Measurements from ENCODE around the gene TNFRSF1A. TPM values are rescaled to one million over a fixed set of nuclear protein-coding genes. Genes with fewer than 3 reads are reported as not detected.

Gene TNFRSF1A
- total and polyA plus RNA-seq, 2 of the 13 experiments (the other 11 are each of a cell fraction or from before 2014, with no cell fraction given), result 41.5 to 61.2 TPM

- TF ChIP-seq PHF5A (CRISPR knock-in tag; IDR thresholded peaks at IDR 0.05; ENCODE audit: low read depth, unreplicated experiment) (no peak), ZNF574 (CRISPR knock-in tag; IDR thresholded peaks at IDR 0.05) (peak; percentile 43), RERE (CRISPR knock-in tag; IDR thresholded peaks at IDR 0.05; ENCODE audit: low read depth) (peak; percentile 41; the same call in 1 of the 2 replicates), JUN (CRISPR knock-in tag; IDR thresholded peaks at IDR 0.05) (0 out of 2 replicates have a peak, but pooled peaks have one; percentile 20), SMC3 (IDR thresholded peaks at IDR 0.05; ENCODE audit: low read length) (peak; percentile 52), CCDC6 (CRISPR knock-in tag; IDR thresholded peaks at IDR 0.05) (0 out of 2 replicates have a peak, but pooled peaks have one; percentile 24), TBX3 (IDR thresholded peaks at IDR 0.05; ENCODE audit: borderline replicate concordance) (peak; percentile 40; the same call in 1 of the 2 replicates), NR2F6 (IDR thresholded peaks at IDR 0.05) (0 out of 2 replicates have a peak, but pooled peaks have one; percentile 17), NR2F6 (CRISPR knock-in tag; IDR thresholded peaks at IDR 0.05) (peak; percentile 58; the same call in 1 of the 2 replicates), ZSCAN12 (CRISPR knock-in tag; IDR thresholded peaks at IDR 0.05) (no peak), ZFP41 (CRISPR knock-in tag; IDR thresholded peaks at IDR 0.05; ENCODE audit: borderline replicate concordance) (no peak), ZNF674 (CRISPR knock-in tag; IDR thresholded peaks at IDR 0.05; ENCODE audit: low read depth) (no peak), ZNF609 (CRISPR knock-in tag; IDR thresholded peaks at IDR 0.05; ENCODE audit: borderline replicate concordance) (peak; percentile 60; the same call in 1 of the 2 replicates), MEIS1 (CRISPR knock-in tag; IDR thresholded peaks at IDR 0.05; ENCODE audit: borderline replicate concordance) (peak; percentile 69; the same call in 1 of the 2 replicates), ISL2 (CRISPR knock-in tag; IDR thresholded peaks at IDR 0.05) (peak; percentile 68), ZNF3 (CRISPR knock-in tag; IDR thresholded peaks at IDR 0.05) (no peak), BRCA1 (CRISPR knock-in tag; IDR thresholded peaks at IDR 0.05) (0 out of 2 replicates have a peak, but pooled peaks have one; percentile 26)
These were observed 29.3 kb upstream of the TNFRSF1A start (continued) for GRCh38 chr12:6370994-6371754.
